ENCODE measurements around the gene VSIG4.

Gene VSIG4

DNA sequence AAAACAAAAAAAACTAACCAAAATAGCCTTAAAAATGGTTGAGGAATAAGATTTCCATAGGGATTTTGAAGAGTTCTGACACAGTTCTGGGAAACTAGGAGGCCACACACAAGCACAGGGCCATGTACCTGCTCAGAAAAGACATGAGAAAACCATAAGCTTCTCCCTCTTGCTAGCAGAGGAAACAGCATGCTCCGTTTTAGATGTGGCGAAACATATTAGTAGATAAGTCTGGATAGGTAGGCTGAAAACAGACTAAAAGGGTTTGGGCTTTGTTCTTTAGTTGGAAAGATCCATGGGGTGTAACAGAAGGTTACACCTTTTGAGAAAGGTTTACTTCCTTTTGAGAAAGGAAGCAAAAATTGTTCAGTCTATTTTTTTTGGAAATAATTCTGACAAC lies 10.9 kb downstream of the VSIG4 start:
- H2AFZ ChIP-seq (ENCODE audit: low read length): no peak overlapping the region
- H3K79me2 ChIP-seq (ENCODE audit: insufficient read depth, low read length): no peaks in the 10 kb centered on the region
- H3K9me3 ChIP-seq (ENCODE audit: insufficient read depth, low read depth, low read length): no peaks in the 10 kb centered on the region
- no peak overlapping the region for H3K9ac ChIP-seq (ENCODE audit: low read depth, low read length, poor library complexity, severe bottlenecking)
- H3K9me2 ChIP-seq (replicated peaks; ENCODE audit: low read depth, low read length): no peaks in the 10 kb centered on the region
- no peaks in the 10 kb centered on the region for H4K20me1 ChIP-seq (ENCODE audit: insufficient read depth, low read length, poor library complexity, severe bottlenecking)
- no peak for TF ChIP-seq EZH2phosphoT487 (IDR thresholded peaks at IDR 0.05; ENCODE audit: borderline replicate concordance)
- TF ChIP-seq, protein P1, sequence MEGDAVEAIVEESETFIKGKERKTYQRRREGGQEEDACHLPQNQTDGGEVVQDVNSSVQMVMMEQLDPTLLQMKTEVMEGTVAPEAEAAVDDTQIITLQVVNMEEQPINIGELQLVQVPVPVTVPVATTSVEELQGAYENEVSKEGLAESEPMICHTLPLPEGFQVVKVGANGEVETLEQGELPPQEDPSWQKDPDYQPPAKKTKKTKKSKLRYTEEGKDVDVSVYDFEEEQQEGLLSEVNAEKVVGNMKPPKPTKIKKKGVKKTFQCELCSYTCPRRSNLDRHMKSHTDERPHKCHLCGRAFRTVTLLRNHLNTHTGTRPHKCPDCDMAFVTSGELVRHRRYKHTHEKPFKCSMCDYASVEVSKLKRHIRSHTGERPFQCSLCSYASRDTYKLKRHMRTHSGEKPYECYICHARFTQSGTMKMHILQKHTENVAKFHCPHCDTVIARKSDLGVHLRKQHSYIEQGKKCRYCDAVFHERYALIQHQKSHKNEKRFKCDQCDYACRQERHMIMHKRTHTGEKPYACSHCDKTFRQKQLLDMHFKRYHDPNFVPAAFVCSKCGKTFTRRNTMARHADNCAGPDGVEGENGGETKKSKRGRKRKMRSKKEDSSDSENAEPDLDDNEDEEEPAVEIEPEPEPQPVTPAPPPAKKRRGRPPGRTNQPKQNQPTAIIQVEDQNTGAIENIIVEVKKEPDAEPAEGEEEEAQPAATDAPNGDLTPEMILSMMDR (conservative IDR thresholded peaks at IDR 0.05; ENCODE audit: low read length): no peak
- H3K4me1 ChIP-seq (ENCODE audit: insufficient read depth, low read length, poor library complexity, severe bottlenecking): peaks cover 6% of the 10 kb centered on the region
- H3K36me3 ChIP-seq (ENCODE audit: insufficient read depth, low read length): no peaks in the 10 kb centered on the region
- H3F3A ChIP-seq (ENCODE audit: low read depth): no peaks in the 10 kb centered on the region
- no peak overlapping the region for H3K4me2 ChIP-seq (ENCODE audit: low read depth, low read length, poor library complexity, severe bottlenecking)
- no peaks in the 10 kb centered on the region for H3K27me3 ChIP-seq (ENCODE audit: insufficient read depth, low read length, poor library complexity, severe bottlenecking)
- H3K4me3 ChIP-seq (ENCODE audit: low read length, poor library complexity, severe bottlenecking): no peak overlapping the region

DNA sequence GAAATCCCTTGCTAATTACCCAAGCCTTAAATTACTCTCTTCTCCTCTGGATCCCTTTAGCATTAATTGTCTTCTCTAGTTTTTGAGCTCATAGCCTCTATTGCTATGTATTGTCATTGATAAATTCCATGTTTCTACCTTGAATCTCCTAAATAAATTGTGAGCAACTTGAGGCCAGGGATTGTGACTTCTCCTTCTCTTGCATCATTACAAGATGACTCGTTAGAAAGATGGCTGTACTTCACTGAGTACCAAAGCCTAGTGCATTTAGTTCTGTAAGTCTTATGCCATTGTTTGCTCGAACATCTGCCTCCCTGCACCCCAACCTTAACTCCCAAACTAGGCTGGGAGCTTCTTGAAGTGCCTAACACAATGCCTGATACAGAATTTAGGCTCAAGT lies 15.3 kb downstream of the VSIG4 start:
- no peak for TF ChIP-seq EZH2phosphoT487 (IDR thresholded peaks at IDR 0.05; ENCODE audit: borderline replicate concordance)
- TF ChIP-seq, protein P1 (conservative IDR thresholded peaks at IDR 0.05; ENCODE audit: low read length): no peak
- H3K4me3 ChIP-seq (ENCODE audit: low read length, poor library complexity, severe bottlenecking): no peak overlapping the region
- H2AFZ ChIP-seq (ENCODE audit: low read length): no peak overlapping the region
- H3K4me1 ChIP-seq (ENCODE audit: insufficient read depth, low read length, poor library complexity, severe bottlenecking): peaks cover 34% of the 10 kb centered on the region
- peaks cover 4% of the 10 kb centered on the region for H4K20me1 ChIP-seq (ENCODE audit: insufficient read depth, low read length, poor library complexity, severe bottlenecking)
- H3K9ac ChIP-seq (ENCODE audit: low read depth, low read length, poor library complexity, severe bottlenecking): no peak overlapping the region
- H3F3A ChIP-seq (ENCODE audit: low read depth): peaks cover 3% of the 10 kb centered on the region; the same call in 1 of the 2 replicates
- no peaks in the 10 kb centered on the region for H3K9me2 ChIP-seq (replicated peaks; ENCODE audit: low read depth, low read length)
- no peaks in the 10 kb centered on the region for H3K9me3 ChIP-seq (ENCODE audit: insufficient read depth, low read depth, low read length)
- no peaks in the 10 kb centered on the region for H3K36me3 ChIP-seq (ENCODE audit: insufficient read depth, low read length)
- peaks cover 8% of the 10 kb centered on the region for H3K79me2 ChIP-seq (ENCODE audit: insufficient read depth, low read length)
- no peak overlapping the region for H3K4me2 ChIP-seq (ENCODE audit: low read depth, low read length, poor library complexity, severe bottlenecking)
- H3K27me3 ChIP-seq (ENCODE audit: insufficient read depth, low read length, poor library complexity, severe bottlenecking): no peaks in the 10 kb centered on the region

DNA sequence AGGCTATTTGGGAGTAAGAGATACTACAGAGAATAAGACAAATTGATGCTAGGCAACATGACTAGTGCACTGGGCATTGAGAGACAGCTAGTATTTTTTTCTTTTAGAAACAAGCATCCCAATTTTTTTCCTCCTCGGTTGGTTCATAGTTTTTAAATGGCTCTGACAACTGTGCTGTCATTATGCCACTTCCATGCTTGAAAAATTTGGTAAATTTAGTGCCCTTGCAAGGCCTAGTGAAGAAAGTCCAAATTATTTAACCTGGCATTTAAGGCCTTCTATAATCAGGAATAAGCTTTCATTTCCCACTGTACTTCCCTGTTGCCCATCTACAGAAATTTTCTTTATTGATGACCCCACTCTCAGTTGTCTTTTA lies 15.8 kb downstream of the VSIG4 start:
- H4K20me1 ChIP-seq (ENCODE audit: insufficient read depth, low read length, poor library complexity, severe bottlenecking): peaks cover 4% of the 10 kb centered on the region
- peaks cover 39% of the 10 kb centered on the region for H3K4me1 ChIP-seq (ENCODE audit: insufficient read depth, low read length, poor library complexity, severe bottlenecking)
- peaks cover 3% of the 10 kb centered on the region; the same call in 1 of the 2 replicates for H3F3A ChIP-seq (ENCODE audit: low read depth)
- no peak overlapping the region for H3K9ac ChIP-seq (ENCODE audit: low read depth, low read length, poor library complexity, severe bottlenecking)
- no peaks in the 10 kb centered on the region for H3K9me3 ChIP-seq (ENCODE audit: insufficient read depth, low read depth, low read length)
- no peaks in the 10 kb centered on the region for H3K27me3 ChIP-seq (ENCODE audit: insufficient read depth, low read length, poor library complexity, severe bottlenecking)
- no peak overlapping the region for H3K4me2 ChIP-seq (ENCODE audit: low read depth, low read length, poor library complexity, severe bottlenecking)
- peaks cover 13% of the 10 kb centered on the region for H3K79me2 ChIP-seq (ENCODE audit: insufficient read depth, low read length)
- no peaks in the 10 kb centered on the region for H3K9me2 ChIP-seq (replicated peaks; ENCODE audit: low read depth, low read length)
- H3K4me3 ChIP-seq (ENCODE audit: low read length, poor library complexity, severe bottlenecking): no peak overlapping the region
- H3K36me3 ChIP-seq (ENCODE audit: insufficient read depth, low read length): no peaks in the 10 kb centered on the region
- TF ChIP-seq EZH2phosphoT487 (IDR thresholded peaks at IDR 0.05; ENCODE audit: borderline replicate concordance): no peak
- TF ChIP-seq, protein P1 (conservative IDR thresholded peaks at IDR 0.05; ENCODE audit: low read length): no peak
- no peak overlapping the region for H2AFZ ChIP-seq (ENCODE audit: low read length)

Data from Loucy (cell line).